Uterus (tissue), 2 donors: ENCODE measurements around the gene P3H2.

Source experiments
- CTCF ChIP-seq, 4 experiments: fragments of 200-600 bp in 2 of 4; fragments of 450-650 bp in 2 of 4; sonication (generic) in 2 of 4; IDR thresholded peaks; one replicate each; pipeline ENCODE4 v1.5.1; 2016 to 2019; ENCODE audit warnings: antibody characterized with exemption in 4 of 4, mild to moderate bottlenecking in 2 of 4, moderate library complexity in 1 of 4
- POLR2A ChIP-seq, 2 donors: fragments of 450-650 bp; IDR thresholded peaks; one replicate each; pipeline ENCODE4 v1.6.1; 2016; ENCODE audit warnings: antibody characterized with exemption in 2 of 2, mild to moderate bottlenecking in 1 of 2, moderate library complexity in 1 of 2

GRCh38 chr3:189941125-189941524 lies 179.6 kb downstream of the P3H2 start:
- TF ChIP-seq CTCF (IDR thresholded peaks at IDR 0.05) (no peak), POLR2A (IDR thresholded peaks at IDR 0.05) (no peak)
